GM21367 (cell line): ENCODE results near the gene SKAP1.

Experiments used
- ATAC-seq: cut with Tn5 transposase; IDR thresholded peaks from one replicate; pipeline ENCODE4 v1.9.1; 2021; ENCODE audit not compliant: unreplicated experiment

Gene SKAP1

GRCh38 chr17:48084932-48085331 lies 345.1 kb downstream of the SKAP1 start:
- no peak for ATAC-seq
